COLO668 (cell line): ENCODE data around the gene AKAP13.

Source experiments
- DNase-seq: peaks from one replicate; lab custom pipeline; 2025; ENCODE audit not compliant: unreplicated experiment; lab: John Stamatoyannopoulos, UW

The AKAP13 gene

GRCh38 chr15:85497172-85497569, 116.8 kb downstream of the AKAP13 start:
- DNase-seq, result peak; percentile 43

- DNase-seq, result no peak
Observed at GRCh38 chr15:85498471-85498870, 118.1 kb downstream of the AKAP13 start.

GRCh38 chr15:85499371-85499887, 119.0 kb downstream of the AKAP13 start:
- peak; percentile 23 for DNase-seq

- DNase-seq, result no peak
Observed at GRCh38 chr15:85500060-85500708, 119.8 kb downstream of the AKAP13 start.

GRCh38 chr15:85500729-85501128, 120.3 kb downstream of the AKAP13 start:
- DNase-seq, result no peak

GRCh38 chr15:85501574-85501973, 121.2 kb downstream of the AKAP13 start:
- DNase-seq, result no peak

GRCh38 chr15:85503151-85503799, 122.9 kb downstream of the AKAP13 start:
- DNase-seq, result no peak

- peak; percentile 16 for DNase-seq
Observed at GRCh38 chr15:85504749-85505676, 124.6 kb downstream of the AKAP13 start.

GRCh38 chr15:85507114-85507513, 126.7 kb downstream of the AKAP13 start:
- DNase-seq, result no peak

- DNase-seq, result no peak
Observed at GRCh38 chr15:85509973-85510372, 129.6 kb downstream of the AKAP13 start.

- DNase-seq, result no peak
Observed at GRCh38 chr15:85514413-85514812, 134.0 kb downstream of the AKAP13 start.

GRCh38 chr15:85515212-85515611, 134.8 kb downstream of the AKAP13 start:
- DNase-seq, result no peak

- no peak for DNase-seq
Observed at GRCh38 chr15:85517086-85517485, 136.7 kb downstream of the AKAP13 start.

- DNase-seq, result no peak
Observed at GRCh38 chr15:85518979-85519761, 138.8 kb downstream of the AKAP13 start.

- no peak for DNase-seq
Observed at GRCh38 chr15:85520650-85521049, 140.2 kb downstream of the AKAP13 start.

GRCh38 chr15:85523530-85523929, 143.1 kb downstream of the AKAP13 start:
- no peak for DNase-seq

GRCh38 chr15:85525755-85526154, 145.4 kb downstream of the AKAP13 start:
- no peak for DNase-seq

GRCh38 chr15:85527895-85528294, 147.5 kb downstream of the AKAP13 start:
- no peak for DNase-seq

GRCh38 chr15:85530079-85530478, 149.7 kb downstream of the AKAP13 start:
- no peak for DNase-seq

- no peak for DNase-seq
Observed at GRCh38 chr15:85531083-85531482, 150.7 kb downstream of the AKAP13 start.

- DNase-seq, result no peak
Observed at GRCh38 chr15:85532689-85533088, 152.3 kb downstream of the AKAP13 start.
